Cardiac muscle cell (in vitro differentiated cells and primary cell): Measurements from ENCODE around the gene LIG1. TPM values are rescaled to one million over a fixed set of nuclear protein-coding genes. Genes with fewer than 3 reads are reported as not detected.

ENCODE experiments used
- DNase-seq, 2 donors: peaks; one replicate each; pipeline versions ENCODE4 v3.0.0 to v3.0.0-alpha.2; 2010 to 2017; ENCODE audit warnings: low read depth in 1 of 2, low spot score in 1 of 2
- H3K27ac ChIP-seq: fragments of 200-600 bp; sonication (generic); 2 replicates; pipeline ENCODE4 v1.5.1; 2016
- H3K27me3 ChIP-seq: fragments of 200-600 bp; sonication (generic); 2 replicates; pipeline ENCODE4 v1.6.0; 2016; ENCODE audit warnings: control low read depth
- H3K36me3 ChIP-seq: fragments of 200-600 bp; sonication (generic); 2 replicates; pipeline ENCODE4 v1.5.1; 2016; ENCODE audit warnings: control low read depth
- H3K4me1 ChIP-seq: fragments of 200-600 bp; sonication (generic); 2 replicates; pipeline ENCODE4 v1.8.1; 2017; ENCODE audit warnings: low read depth, mild to moderate bottlenecking, mixed run types
- H3K4me3 ChIP-seq: fragments of 200-600 bp; sonication (generic); 2 replicates; pipeline ENCODE4 v1.5.1; 2016; ENCODE audit warnings: mild to moderate bottlenecking
- H3K9me3 ChIP-seq: fragments of 200-600 bp; sonication (generic); 2 replicates; pipeline ENCODE4 v1.5.1; 2017; ENCODE audit warnings: low read depth, mild to moderate bottlenecking, control low read depth
- polyA plus RNA-seq: library from polyadenylated mRNA; unstranded; fragments of >200 nt; fragmentation: Nextera tagmentation; extraction: Ambion mirVana; gene quantifications from 2 replicates; pipeline ENCODE4 v1.2.1, GENCODE V29; 2016
- total RNA-seq: library from RNA; depleted of rRNA; stranded (reverse); fragments of >200 nt; gene quantifications from 2 replicates; pipeline ENCODE4 v1.2.3, GENCODE V29; 2016
- TF ChIP-seq, protein P1 (sequence below): IDR thresholded peaks from 2 replicates; pipeline ENCODE4 v1.5.1; 2012; ENCODE audit warnings: low read depth, mild to moderate bottlenecking, low read length

LIG1 gene
- total and polyA plus RNA-seq, 2 experiments from 2014 or later, result 52.5 to 53.3 TPM

DNA sequence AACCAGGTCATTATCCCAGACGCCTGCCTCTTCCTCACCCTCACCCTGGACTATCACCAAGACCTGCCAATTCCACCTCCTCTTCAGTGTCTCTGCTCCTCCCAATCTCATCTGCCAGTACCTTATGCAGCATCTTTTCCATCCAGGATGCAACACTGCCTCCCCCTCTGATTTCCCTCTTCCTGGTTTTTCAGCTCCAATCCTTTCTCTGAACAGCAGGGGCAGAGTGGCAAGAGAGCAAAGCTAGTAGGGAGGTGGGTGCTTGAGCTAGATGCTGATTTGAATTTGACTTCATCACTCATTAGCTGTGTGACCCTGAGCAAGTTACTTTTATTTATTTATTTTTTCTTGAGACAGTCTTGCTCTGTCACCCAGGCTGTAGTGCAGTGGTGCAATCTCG lies 100.7 kb downstream of the LIG1 start:
- Histone ChIP-seq H3K4me3 (no peak overlapping the region), H3K36me3 (no peaks in the 10 kb centered on the region), H3K4me1 (no peaks in the 10 kb centered on the region), H3K27ac (no peak overlapping the region), H3K27me3 (no peaks in the 10 kb centered on the region), H3K9me3 (no peaks in the 10 kb centered on the region)
- DNase-seq, result no peak
- TF ChIP-seq, protein P1, sequence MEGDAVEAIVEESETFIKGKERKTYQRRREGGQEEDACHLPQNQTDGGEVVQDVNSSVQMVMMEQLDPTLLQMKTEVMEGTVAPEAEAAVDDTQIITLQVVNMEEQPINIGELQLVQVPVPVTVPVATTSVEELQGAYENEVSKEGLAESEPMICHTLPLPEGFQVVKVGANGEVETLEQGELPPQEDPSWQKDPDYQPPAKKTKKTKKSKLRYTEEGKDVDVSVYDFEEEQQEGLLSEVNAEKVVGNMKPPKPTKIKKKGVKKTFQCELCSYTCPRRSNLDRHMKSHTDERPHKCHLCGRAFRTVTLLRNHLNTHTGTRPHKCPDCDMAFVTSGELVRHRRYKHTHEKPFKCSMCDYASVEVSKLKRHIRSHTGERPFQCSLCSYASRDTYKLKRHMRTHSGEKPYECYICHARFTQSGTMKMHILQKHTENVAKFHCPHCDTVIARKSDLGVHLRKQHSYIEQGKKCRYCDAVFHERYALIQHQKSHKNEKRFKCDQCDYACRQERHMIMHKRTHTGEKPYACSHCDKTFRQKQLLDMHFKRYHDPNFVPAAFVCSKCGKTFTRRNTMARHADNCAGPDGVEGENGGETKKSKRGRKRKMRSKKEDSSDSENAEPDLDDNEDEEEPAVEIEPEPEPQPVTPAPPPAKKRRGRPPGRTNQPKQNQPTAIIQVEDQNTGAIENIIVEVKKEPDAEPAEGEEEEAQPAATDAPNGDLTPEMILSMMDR, result peak; percentile 3

Other genes starting within 250 kb of the LIG1 start
- not detected in 2 replicates for gene BSPH1, start 178.2 kb downstream of the LIG1 start, total RNA-seq
- not detected in 2 replicates for gene BSPH1, start 178.2 kb downstream of the LIG1 start, polyA plus RNA-seq
- not detected in 2 replicates for gene ELSPBP1, start 175.7 kb downstream of the LIG1 start, total RNA-seq
- gene ELSPBP1, start 175.7 kb downstream of the LIG1 start, polyA plus RNA-seq, result not detected in 2 replicates
- gene CABP5, start 126.3 kb downstream of the LIG1 start, total RNA-seq, result not detected in 2 replicates
- not detected in 2 replicates for gene CABP5, start 126.3 kb downstream of the LIG1 start, polyA plus RNA-seq
- 1.5 and 4.5 TPM in 2 replicates for gene PLA2G4C, start 59.5 kb downstream of the LIG1 start, total RNA-seq
- gene PLA2G4C, start 59.5 kb downstream of the LIG1 start, polyA plus RNA-seq, result 4.3 and 5.5 TPM in 2 replicates
- 7.0 and 7.8 TPM in 2 replicates for gene ZSWIM9, start 336 bp upstream of the LIG1 start, total RNA-seq
- 1.5 and 2.0 TPM in 2 replicates for gene ZSWIM9, start 336 bp upstream of the LIG1 start, polyA plus RNA-seq
- gene CARD8, start 85.6 kb upstream of the LIG1 start, total RNA-seq, result 27.3 and 57.6 TPM in 2 replicates
- 19.1 and 30.4 TPM in 2 replicates for gene CARD8, start 85.6 kb upstream of the LIG1 start, polyA plus RNA-seq
- 4.0 and 5.9 TPM in 2 replicates for gene ZNF114, start 99.7 kb upstream of the LIG1 start, total RNA-seq
- gene ZNF114, start 99.7 kb upstream of the LIG1 start, polyA plus RNA-seq, result 4.9 and 6.2 TPM in 2 replicates
- gene EMP3, start 155.2 kb upstream of the LIG1 start, total RNA-seq, result 32.5 and 39.8 TPM in 2 replicates
- 148 and 160 TPM in 2 replicates for gene EMP3, start 155.2 kb upstream of the LIG1 start, polyA plus RNA-seq
- 17.9 and 29.8 TPM in 2 replicates for gene TMEM143, start 193.6 kb upstream of the LIG1 start, total RNA-seq
- 38.5 and 68.5 TPM in 2 replicates for gene TMEM143, start 193.6 kb upstream of the LIG1 start, polyA plus RNA-seq
- gene SYNGR4, start 194.0 kb upstream of the LIG1 start, total RNA-seq, result 0.57 TPM in 1 of 2 replicates, not detected in the other
- gene SYNGR4, start 194.0 kb upstream of the LIG1 start, polyA plus RNA-seq, result not detected in 2 replicates
- 137 and 159 TPM in 2 replicates for gene KDELR1, start 221.2 kb upstream of the LIG1 start, total RNA-seq
- gene KDELR1, start 221.2 kb upstream of the LIG1 start, polyA plus RNA-seq, result 186 and 218 TPM in 2 replicates
- 2.7 and 3.2 TPM in 2 replicates for gene GRIN2D, start 223.3 kb upstream of the LIG1 start, total RNA-seq
- gene GRIN2D, start 223.3 kb upstream of the LIG1 start, polyA plus RNA-seq, result 3.5 and 3.9 TPM in 2 replicates